HG02840 (cell line): Measurements from ENCODE around the gene INSC.

Experiments
- ATAC-seq: cut with Tn5 transposase; IDR thresholded peaks from one replicate; pipeline ENCODE4 v1.9.1; 2021; ENCODE audit warnings: mild to moderate bottlenecking, moderate library complexity, moderate number of reproducible peaks; ENCODE audit not compliant: unreplicated experiment, low FRiP score

The INSC gene

DNA sequence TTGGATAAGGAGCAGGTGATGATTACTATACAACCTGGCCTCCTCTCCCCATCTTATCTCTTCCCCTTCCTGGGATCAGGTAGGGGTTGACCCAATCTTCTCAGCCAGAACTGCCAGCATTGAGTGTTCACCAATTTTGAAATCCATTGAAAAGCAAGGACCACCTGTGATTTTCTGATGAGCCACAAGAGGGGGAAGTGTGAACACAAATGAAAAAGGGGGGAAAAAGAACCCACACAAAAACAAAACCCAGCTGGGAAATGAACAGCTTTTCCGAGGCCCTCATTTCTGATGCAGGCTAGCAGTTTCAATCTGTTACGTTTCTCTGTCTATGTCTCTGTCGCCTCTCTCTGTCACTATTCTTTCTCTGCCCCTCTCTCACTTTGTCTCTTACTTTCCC, 161.9 kb downstream of the INSC start:
- ATAC-seq = no peak

DNA sequence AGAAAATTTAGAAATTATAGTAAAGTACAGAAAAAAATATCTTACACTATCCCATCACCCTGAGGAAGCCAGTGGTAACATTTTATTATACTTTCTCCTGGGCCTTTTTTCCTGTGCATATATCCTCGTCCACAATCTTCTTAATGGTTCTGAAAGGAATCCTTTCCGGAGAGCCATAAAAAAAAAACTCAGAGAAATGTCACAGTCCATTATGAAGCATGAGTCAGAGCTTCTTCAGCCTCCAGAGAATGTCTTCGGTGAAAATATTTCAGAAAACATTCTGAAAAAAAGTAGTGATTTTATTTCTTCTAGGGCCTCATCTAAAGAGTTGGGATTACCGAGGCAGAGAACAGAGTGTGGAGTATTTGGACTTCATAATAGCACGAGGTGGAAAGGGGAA, 163.4 kb downstream of the INSC start:
- ATAC-seq = no peak

GRCh38 chr11:15280393-15280792, 165.7 kb downstream of the INSC start:
- ATAC-seq = no peak

GRCh38 chr11:15282754-15283153, 168.0 kb downstream of the INSC start:
- ATAC-seq = no peak

DNA sequence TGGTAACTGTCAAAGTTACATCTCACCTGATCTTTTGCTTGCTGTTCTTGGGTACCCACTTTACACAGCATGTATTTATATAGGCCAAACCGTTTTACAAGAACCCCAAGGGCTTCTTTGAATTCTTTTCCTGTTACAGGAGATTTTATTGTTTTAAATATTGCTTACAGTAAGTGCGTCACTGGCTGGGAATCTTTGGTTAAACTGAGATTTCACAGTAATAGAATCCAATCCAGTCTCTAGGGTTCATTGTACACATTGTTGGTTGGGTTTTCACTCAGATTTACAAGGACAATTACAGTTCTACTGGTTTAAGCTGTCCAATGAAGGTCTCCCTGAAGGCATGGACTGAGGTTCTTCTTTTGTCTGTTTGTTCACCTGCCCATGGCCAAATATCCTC, 171.7 kb downstream of the INSC start:
- ATAC-seq = no peak

DNA sequence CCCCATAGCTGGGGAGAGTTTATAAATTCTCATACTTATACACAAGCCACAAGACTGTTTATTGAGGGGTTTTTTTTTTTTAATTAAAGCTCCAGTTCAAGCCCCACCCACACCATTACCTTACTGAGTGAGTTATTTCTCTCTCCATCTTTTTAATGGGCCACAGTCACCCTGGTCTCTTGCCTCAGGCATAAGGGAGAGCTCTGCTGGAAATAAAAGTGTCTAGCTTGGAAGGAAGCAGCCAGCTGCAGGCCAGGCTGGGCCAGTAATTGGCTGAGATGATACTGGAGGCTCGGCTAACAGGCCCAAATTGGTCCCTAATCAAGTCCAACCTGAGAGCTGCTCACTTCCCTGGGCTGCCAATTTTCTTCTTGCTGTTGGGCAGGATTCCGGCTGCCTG, 174.1 kb downstream of the INSC start:
- ATAC-seq = no peak

GRCh38 chr11:15289723-15290122, 175.0 kb downstream of the INSC start:
- no peak for ATAC-seq

DNA sequence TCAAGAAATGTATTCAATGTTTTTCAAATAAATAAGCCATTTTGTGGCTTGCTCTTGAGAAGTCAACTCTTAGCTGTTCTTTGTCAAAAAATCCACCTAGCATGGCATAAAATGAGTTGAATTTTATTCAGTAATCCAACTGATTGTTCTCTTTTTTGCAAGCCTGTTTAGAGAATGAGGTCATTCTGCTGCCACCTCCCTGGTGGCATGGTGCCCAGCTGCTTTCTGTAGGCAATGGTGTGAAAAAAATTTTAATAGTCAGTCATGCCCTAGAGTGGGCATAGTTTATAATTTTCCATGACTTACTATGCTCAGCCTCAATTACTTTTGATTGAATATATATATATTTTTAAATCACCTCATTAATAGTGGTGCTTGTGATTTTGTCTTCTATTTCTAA, 177.2 kb downstream of the INSC start:
- ATAC-seq = no peak

GRCh38 chr11:15293975-15294620, 179.4 kb downstream of the INSC start:
- ATAC-seq = no peak

- ATAC-seq = no peak
Observed at GRCh38 chr11:15295695-15296094, 181.0 kb downstream of the INSC start.
